ENCODE results near the gene METTL26. TPM values are rescaled to one million over a fixed set of nuclear protein-coding genes. Genes with fewer than 3 reads are reported as not detected.

Gene METTL26
- polyA plus RNA-seq (2013, experiment 1 of 2), result 75.3 TPM
- polyA plus RNA-seq (2013, experiment 2 of 2), result 76.8 TPM

DNA sequence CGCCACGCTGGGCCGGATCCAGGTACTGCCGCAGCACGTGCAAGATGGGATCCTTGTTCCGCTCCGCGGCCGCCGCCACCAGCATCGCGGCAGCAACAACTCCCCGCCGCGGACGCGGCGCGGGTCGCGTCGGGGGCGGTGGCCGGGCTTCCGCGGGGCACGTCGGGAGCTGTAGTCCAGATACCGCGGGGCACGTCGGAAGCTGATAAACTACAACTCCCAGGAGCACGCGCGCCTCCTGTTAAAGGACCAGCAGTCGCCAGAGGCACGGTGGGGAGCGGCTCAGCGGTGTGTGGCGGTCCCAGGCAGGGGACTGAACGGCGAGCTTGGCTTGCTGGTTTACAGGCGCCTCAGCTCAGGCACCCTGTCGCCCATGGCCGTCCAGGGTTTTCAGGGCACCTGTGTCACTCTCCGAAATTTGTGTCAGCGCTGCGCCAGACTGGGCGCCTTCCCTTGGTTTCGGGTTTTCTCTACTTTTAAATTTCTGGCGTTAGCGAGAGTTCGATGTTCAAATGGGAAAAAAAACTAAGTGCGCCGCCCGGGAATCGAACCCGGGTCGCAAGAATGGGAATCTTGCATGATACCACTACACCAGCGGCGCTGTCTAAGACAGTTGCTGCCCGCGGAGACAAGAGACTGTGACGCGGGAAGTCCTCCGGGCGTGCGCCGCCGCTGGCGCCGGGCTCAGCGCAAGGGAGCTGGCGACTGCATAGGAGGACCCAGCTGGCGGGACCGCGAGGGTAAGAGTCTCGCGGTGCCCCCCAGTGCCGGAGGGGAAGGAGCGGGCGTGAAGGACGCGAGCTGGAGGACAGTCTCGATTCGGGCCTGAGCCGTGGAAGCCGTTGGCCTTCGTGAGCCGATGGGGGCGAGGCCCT is at the start of gene METTL26:
METTL26 (minus strand) TSS at position 100 of the 875 bp plus-strand sequence; CDS start at position 85, 15 bp downstream.
- Histone ChIP-seq H3K23ac (ENCODE audit: low read length) (peak within 1 kb of the TSS; percentile 97), H3K56ac (ENCODE audit: low read length) (peak within 1 kb of the TSS; percentile 99), H2BK15ac (replicated peaks; ENCODE audit: low read depth) (no peak within 1 kb of the TSS), H3K4ac (ENCODE audit: low read depth, low read length) (peak within 1 kb of the TSS; percentile 50), H3K27me3 (ENCODE audit: insufficient read depth, low read length, poor library complexity) (no peaks in the 10 kb centered on the region), H3K4me2 (ENCODE audit: low read length) (peak within 1 kb of the TSS; percentile 73), H3K4me1 (ENCODE audit: control insufficient read depth, low read depth, low read length) (peaks cover 3% of the 10 kb centered on the region), H3K4me3 (ENCODE audit: low read length) (peak within 1 kb of the TSS; percentile 89), H3K36me3 (ENCODE audit: control insufficient read depth, insufficient read depth, low read length) (no peaks in the 10 kb centered on the region), H3K9ac (ENCODE audit: low read length) (peak within 1 kb of the TSS; percentile 94), H3K79me1 (ENCODE audit: low read length) (peaks cover 2% of the 10 kb centered on the region), H2BK5ac (ENCODE audit: low read length) (no peak within 1 kb of the TSS), H4K5ac (ENCODE audit: low read length) (no peak within 1 kb of the TSS), H3K27ac (ENCODE audit: low read depth, low read length) (peak within 1 kb of the TSS; percentile 52), H2AK5ac (ENCODE audit: low read length) (no peak within 1 kb of the TSS), H4K8ac (ENCODE audit: low read depth, low read length) (no peak within 1 kb of the TSS), H2BK120ac (ENCODE audit: low read depth, low read length) (no peak within 1 kb of the TSS), H3K79me2 (ENCODE audit: control insufficient read depth, insufficient read depth, low read length) (no peaks in the 10 kb centered on the region), H3K18ac (ENCODE audit: low read length) (peak within 1 kb of the TSS; percentile 5)
- WGBS (ENCODE audit: extremely low coverage, insufficient coverage, low lambda C conversion rate), result no CpG with 5 or more reads among the region's 91 CpGs
- peak; percentile 97 for DNase-seq

GRCh38 chr16:684961-685696 is 49.0 kb upstream of the METTL26 start:
- no peak overlapping the region for H3K18ac ChIP-seq (ENCODE audit: low read length)
- peaks cover 3% of the 10 kb centered on the region for H3K4me1 ChIP-seq (ENCODE audit: control insufficient read depth, low read depth, low read length)
- H3K79me1 ChIP-seq (ENCODE audit: low read length), result peaks cover 24% of the 10 kb centered on the region
- peaks cover 13% of the 10 kb centered on the region for H3K36me3 ChIP-seq (ENCODE audit: control insufficient read depth, insufficient read depth, low read length)
- WGBS (ENCODE audit: extremely low coverage, insufficient coverage, low lambda C conversion rate), result no CpG with 5 or more reads among the region's 61 CpGs
- no peak overlapping the region for H2BK120ac ChIP-seq (ENCODE audit: low read depth, low read length)
- DNase-seq, result no peak
- H2BK15ac ChIP-seq (replicated peaks; ENCODE audit: low read depth), result no peak overlapping the region
- no peaks in the 10 kb centered on the region for H3K27me3 ChIP-seq (ENCODE audit: insufficient read depth, low read length, poor library complexity)
- no peak overlapping the region for H3K4ac ChIP-seq (ENCODE audit: low read depth, low read length)
- H3K4me2 ChIP-seq (ENCODE audit: low read length), result no peak overlapping the region
- H3K56ac ChIP-seq (ENCODE audit: low read length), result no peak overlapping the region
- no peak overlapping the region for H2AK5ac ChIP-seq (ENCODE audit: low read length)
- peaks cover 18% of the 10 kb centered on the region for H3K79me2 ChIP-seq (ENCODE audit: control insufficient read depth, insufficient read depth, low read length)
- H2BK5ac ChIP-seq (ENCODE audit: low read length), result no peak overlapping the region
- H4K5ac ChIP-seq (ENCODE audit: low read length), result no peak overlapping the region
- H3K27ac ChIP-seq (ENCODE audit: low read depth, low read length), result no peak overlapping the region
- no peak overlapping the region for H4K8ac ChIP-seq (ENCODE audit: low read depth, low read length)
- H3K9ac ChIP-seq (ENCODE audit: low read length), result no peak overlapping the region
- no peak overlapping the region for H3K23ac ChIP-seq (ENCODE audit: low read length)
- H3K4me3 ChIP-seq (ENCODE audit: low read length), result no peak overlapping the region

- Histone ChIP-seq H2AK5ac (ENCODE audit: low read length) (no peak within 1 kb of the TSS), H3K4ac (ENCODE audit: low read depth, low read length) (no peak within 1 kb of the TSS), H3K27me3 (ENCODE audit: insufficient read depth, low read length, poor library complexity) (no peaks in the 10 kb centered on the region), H3K79me1 (ENCODE audit: low read length) (peaks cover 19% of the 10 kb centered on the region), H3K4me2 (ENCODE audit: low read length) (peak within 1 kb of the TSS; percentile 49), H2BK5ac (ENCODE audit: low read length) (no peak within 1 kb of the TSS), H2BK15ac (replicated peaks; ENCODE audit: low read depth) (no peak within 1 kb of the TSS), H3K9ac (ENCODE audit: low read length) (peak within 1 kb of the TSS; percentile 93), H4K8ac (ENCODE audit: low read depth, low read length) (no peak within 1 kb of the TSS), H3K18ac (ENCODE audit: low read length) (peak within 1 kb of the TSS; percentile 42), H3K27ac (ENCODE audit: low read depth, low read length) (peak within 1 kb of the TSS; percentile 21), H3K23ac (ENCODE audit: low read length) (no peak within 1 kb of the TSS), H3K36me3 (ENCODE audit: control insufficient read depth, insufficient read depth, low read length) (peaks cover 13% of the 10 kb centered on the region), H3K4me1 (ENCODE audit: control insufficient read depth, low read depth, low read length) (no peaks in the 10 kb centered on the region), H2BK120ac (ENCODE audit: low read depth, low read length) (no peak within 1 kb of the TSS), H4K5ac (ENCODE audit: low read length) (no peak within 1 kb of the TSS), H3K4me3 (ENCODE audit: low read length) (peak within 1 kb of the TSS; percentile 63), H3K56ac (ENCODE audit: low read length) (peak within 1 kb of the TSS; percentile 96), H3K79me2 (ENCODE audit: control insufficient read depth, insufficient read depth, low read length) (peaks cover 18% of the 10 kb centered on the region)
- WGBS (ENCODE audit: extremely low coverage, insufficient coverage, low lambda C conversion rate), result no CpG with 5 or more reads among the region's 91 CpGs
- DNase-seq, result peak; percentile 97
Measured at GRCh38 chr16:684071-684794, 48.1 kb upstream of the METTL26 start, which contains the start of gene JMJD8. Gene JMJD8 (minus strand): TSS chr16:684334. CDS start chr16:684319, 15 bp downstream.

DNA sequence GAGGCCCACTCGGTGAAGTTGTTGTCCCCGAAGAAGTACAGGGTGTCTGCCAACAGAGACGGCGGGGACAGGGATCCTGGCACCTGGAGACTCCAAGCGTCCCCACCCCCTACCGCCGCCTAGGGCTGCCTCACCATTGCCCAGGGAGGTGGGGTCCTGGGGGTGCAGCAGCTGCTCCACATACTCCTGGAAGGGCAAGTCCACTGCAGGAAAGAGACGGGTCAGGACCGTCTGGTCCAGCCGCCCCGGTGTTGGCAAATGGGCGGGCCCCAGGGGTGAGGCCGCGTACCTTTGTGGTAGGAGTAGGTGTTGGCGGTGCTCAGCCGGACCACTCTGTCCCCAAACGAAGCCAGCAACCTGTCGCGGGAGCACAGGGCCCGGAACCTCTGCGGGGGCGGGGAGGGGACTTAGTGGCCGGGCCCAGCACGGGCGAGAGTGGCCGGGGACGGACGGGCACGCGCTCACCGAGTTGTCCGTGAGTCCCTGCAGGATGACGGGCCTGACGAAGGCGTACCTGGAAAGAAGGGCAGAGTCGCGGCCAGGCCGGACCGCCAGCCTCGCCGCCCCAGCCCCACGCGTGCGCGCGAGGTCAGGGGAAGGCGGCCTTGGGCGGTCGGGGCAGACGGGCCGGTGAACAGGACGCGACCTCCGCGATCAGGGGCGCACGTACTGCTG is 47.4 kb upstream of the METTL26 start:
- Histone ChIP-seq H2BK120ac (ENCODE audit: low read depth, low read length) (no peak overlapping the region), H3K4me1 (ENCODE audit: control insufficient read depth, low read depth, low read length) (no peaks in the 10 kb centered on the region), H3K56ac (ENCODE audit: low read length) (peak overlapping the region; percentile 96), H3K23ac (ENCODE audit: low read length) (no peak overlapping the region), H3K79me2 (ENCODE audit: control insufficient read depth, insufficient read depth, low read length) (peaks cover 18% of the 10 kb centered on the region), H3K27ac (ENCODE audit: low read depth, low read length) (peak overlapping the region; percentile 21), H4K8ac (ENCODE audit: low read depth, low read length) (no peak overlapping the region), H3K79me1 (ENCODE audit: low read length) (peaks cover 15% of the 10 kb centered on the region), H3K4me2 (ENCODE audit: low read length) (peak overlapping the region; percentile 49), H4K5ac (ENCODE audit: low read length) (no peak overlapping the region), H2AK5ac (ENCODE audit: low read length) (no peak overlapping the region), H3K4me3 (ENCODE audit: low read length) (peak overlapping the region; percentile 63), H3K18ac (ENCODE audit: low read length) (no peak overlapping the region), H3K9ac (ENCODE audit: low read length) (peak overlapping the region; percentile 93), H2BK5ac (ENCODE audit: low read length) (no peak overlapping the region), H3K27me3 (ENCODE audit: insufficient read depth, low read length, poor library complexity) (no peaks in the 10 kb centered on the region), H2BK15ac (replicated peaks; ENCODE audit: low read depth) (no peak overlapping the region), H3K4ac (ENCODE audit: low read depth, low read length) (no peak overlapping the region), H3K36me3 (ENCODE audit: control insufficient read depth, insufficient read depth, low read length) (peaks cover 13% of the 10 kb centered on the region)
- DNase-seq, result peak; percentile 43
- WGBS (ENCODE audit: extremely low coverage, insufficient coverage, low lambda C conversion rate), result no CpG with 5 or more reads among the region's 57 CpGs
